ENCODE results near the gene PALM3.

DNA sequence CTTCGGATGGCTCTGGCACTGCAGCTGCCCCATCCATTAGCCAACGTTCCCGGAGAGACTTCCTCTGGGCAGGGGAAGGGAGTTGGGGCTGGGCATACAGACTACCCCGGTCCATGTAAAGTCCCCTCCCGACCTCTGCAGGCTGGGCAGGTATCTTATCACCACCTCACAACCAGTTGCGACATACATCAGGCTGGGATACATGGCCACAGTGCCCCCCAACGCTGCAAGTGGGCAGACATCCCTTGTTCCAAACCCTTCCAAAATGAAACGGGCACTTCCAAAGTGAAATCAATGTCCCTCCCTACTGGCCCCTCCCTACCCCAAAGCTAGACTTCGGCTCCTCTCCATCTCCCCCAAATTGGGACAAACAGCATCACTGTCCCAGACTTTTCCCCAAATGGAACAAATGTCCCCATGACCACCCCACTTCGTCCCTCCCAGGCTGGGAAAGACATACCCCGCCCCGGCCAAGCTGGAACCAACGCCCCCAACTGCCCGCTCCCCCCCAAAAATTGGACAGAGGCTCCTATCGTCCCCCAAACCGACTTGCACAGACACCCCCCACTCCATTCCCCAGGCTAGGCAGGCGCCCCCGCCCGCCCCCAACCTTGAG lies 5.0 kb downstream of the PALM3 start:
- TF ChIP-seq POLR2AphosphoS5 (IDR thresholded peaks at IDR 0.05; ENCODE audit: low read depth, low read length) (no peak), SIN3A (IDR thresholded peaks at IDR 0.05; ENCODE audit: borderline replicate concordance, insufficient read depth, low read length) (no peak), TAF1 (IDR thresholded peaks at IDR 0.05; ENCODE audit: borderline replicate concordance, insufficient read depth, low read length) (no peak)
- TF ChIP-seq, protein P1, sequence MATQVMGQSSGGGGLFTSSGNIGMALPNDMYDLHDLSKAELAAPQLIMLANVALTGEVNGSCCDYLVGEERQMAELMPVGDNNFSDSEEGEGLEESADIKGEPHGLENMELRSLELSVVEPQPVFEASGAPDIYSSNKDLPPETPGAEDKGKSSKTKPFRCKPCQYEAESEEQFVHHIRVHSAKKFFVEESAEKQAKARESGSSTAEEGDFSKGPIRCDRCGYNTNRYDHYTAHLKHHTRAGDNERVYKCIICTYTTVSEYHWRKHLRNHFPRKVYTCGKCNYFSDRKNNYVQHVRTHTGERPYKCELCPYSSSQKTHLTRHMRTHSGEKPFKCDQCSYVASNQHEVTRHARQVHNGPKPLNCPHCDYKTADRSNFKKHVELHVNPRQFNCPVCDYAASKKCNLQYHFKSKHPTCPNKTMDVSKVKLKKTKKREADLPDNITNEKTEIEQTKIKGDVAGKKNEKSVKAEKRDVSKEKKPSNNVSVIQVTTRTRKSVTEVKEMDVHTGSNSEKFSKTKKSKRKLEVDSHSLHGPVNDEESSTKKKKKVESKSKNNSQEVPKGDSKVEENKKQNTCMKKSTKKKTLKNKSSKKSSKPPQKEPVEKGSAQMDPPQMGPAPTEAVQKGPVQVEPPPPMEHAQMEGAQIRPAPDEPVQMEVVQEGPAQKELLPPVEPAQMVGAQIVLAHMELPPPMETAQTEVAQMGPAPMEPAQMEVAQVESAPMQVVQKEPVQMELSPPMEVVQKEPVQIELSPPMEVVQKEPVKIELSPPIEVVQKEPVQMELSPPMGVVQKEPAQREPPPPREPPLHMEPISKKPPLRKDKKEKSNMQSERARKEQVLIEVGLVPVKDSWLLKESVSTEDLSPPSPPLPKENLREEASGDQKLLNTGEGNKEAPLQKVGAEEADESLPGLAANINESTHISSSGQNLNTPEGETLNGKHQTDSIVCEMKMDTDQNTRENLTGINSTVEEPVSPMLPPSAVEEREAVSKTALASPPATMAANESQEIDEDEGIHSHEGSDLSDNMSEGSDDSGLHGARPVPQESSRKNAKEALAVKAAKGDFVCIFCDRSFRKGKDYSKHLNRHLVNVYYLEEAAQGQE (IDR thresholded peaks at IDR 0.05; ENCODE audit: insufficient read depth in 1 of 2, low read depth in 2 of 2, low read length in 2 of 2): no peak

All from PFSK-1 (cell line).